Hepatocyte (in vitro differentiated cells): ENCODE data around the gene MAP3K4. TPM values are rescaled to one million over a fixed set of nuclear protein-coding genes. Genes with fewer than 3 reads are reported as not detected.

Experiments used
- DNase-seq: peaks from one replicate; pipeline ENCODE4 v3.0.0-alpha.2; 2016; ENCODE audit warnings: low spot score
- H2AFZ ChIP-seq: fragments of 200-600 bp; sonication (generic); 2 replicates; pipeline ENCODE4 v1.6.0; 2016; ENCODE audit warnings: antibody characterized with exemption, mild to moderate bottlenecking
- H3K27ac ChIP-seq: fragments of 200-600 bp; sonication (generic); 2 replicates; pipeline ENCODE4 v1.5.1; 2016; ENCODE audit warnings: mild to moderate bottlenecking
- H3K27me3 ChIP-seq: fragments of 200-600 bp; sonication (generic); 2 replicates; pipeline ENCODE4 v1.6.1; 2016
- H3K36me3 ChIP-seq: fragments of 200-600 bp; sonication (generic); replicated peaks from 2 replicates; pipeline ENCODE4 v1.5.1; 2016; ENCODE audit warnings: low read depth; ENCODE audit not compliant: insufficient read depth
- H3K4me1 ChIP-seq: fragments of 200-600 bp; sonication (generic); 2 replicates; pipeline ENCODE4 v1.5.1; 2016; ENCODE audit warnings: mild to moderate bottlenecking, moderate library complexity; ENCODE audit not compliant: insufficient read depth
- H3K4me2 ChIP-seq: fragments of 200-600 bp; sonication (generic); 2 replicates; pipeline ENCODE4 v1.6.0; 2016
- H3K4me3 ChIP-seq: fragments of 200-600 bp; sonication (generic); 2 replicates; pipeline ENCODE4 v1.5.1; 2016; ENCODE audit warnings: mild to moderate bottlenecking
- H3K79me2 ChIP-seq: fragments of 200-600 bp; sonication (generic); 2 replicates; pipeline ENCODE4 v1.6.0; 2017; ENCODE audit warnings: mild to moderate bottlenecking
- H3K9me2 ChIP-seq: fragments of 200-600 bp; sonication (generic); replicated peaks from 2 replicates; pipeline ENCODE4 v1.6.0; 2017; ENCODE audit warnings: mild to moderate bottlenecking; ENCODE audit not compliant: insufficient read depth
- H3K9me3 ChIP-seq: fragments of 200-600 bp; sonication (generic); 2 replicates; pipeline ENCODE4 v1.5.1; 2016; ENCODE audit warnings: low read depth, mild to moderate bottlenecking
- H4K20me1 ChIP-seq: fragments of 200-600 bp; sonication (generic); 2 replicates; pipeline ENCODE4 v1.6.0; 2016; ENCODE audit warnings: mild to moderate bottlenecking; ENCODE audit not compliant: insufficient read depth, poor library complexity, severe bottlenecking
- EZH2 ChIP-seq: fragments of 200-600 bp; sonication (generic); IDR thresholded peaks from 2 replicates; pipeline ENCODE4 v1.6.1; 2016; ENCODE audit warnings: antibody characterized with exemption, mild to moderate bottlenecking, borderline replicate concordance
- EZH2phosphoT487 ChIP-seq: fragments of 200-600 bp; sonication (generic); IDR thresholded peaks from one replicate; pipeline ENCODE4 v1.6.1; 2018; ENCODE audit warnings: antibody characterized with exemption, mild to moderate bottlenecking, low read depth, moderate library complexity; ENCODE audit not compliant: unreplicated experiment, severe bottlenecking
- WGBS: methylation state at CpG from one replicate; pipeline ENCODE4 v1.1.6; 2016; ENCODE audit warnings: low lambda C conversion rate; ENCODE audit errors: missing lambda C conversion rate; 5-methylcytosine and 5-hydroxymethylcytosine counted together
- polyA plus RNA-seq: library from polyadenylated mRNA; unstranded; fragments of >200 nt; fragmentation: Nextera tagmentation; extraction: Ambion mirVana; gene quantifications from 2 replicates; pipeline ENCODE4 v1.2.1, GENCODE V29; 2016
- total RNA-seq: library from RNA; depleted of rRNA; stranded (reverse); fragments of >200 nt; gene quantifications from 2 replicates; pipeline ENCODE4 v1.2.3, GENCODE V29; 2014
- TF ChIP-seq, protein P1 (sequence below): fragments of 200-600 bp; sonication (generic); IDR thresholded peaks from 2 replicates; pipeline ENCODE4 v1.5.1; 2016; ENCODE audit warnings: antibody characterized with exemption, mild to moderate bottlenecking; ENCODE audit not compliant: poor library complexity

The MAP3K4 gene
- total and polyA plus RNA-seq, 2 experiments from 2014 or later: 10.9 to 21.5 TPM

DNA sequence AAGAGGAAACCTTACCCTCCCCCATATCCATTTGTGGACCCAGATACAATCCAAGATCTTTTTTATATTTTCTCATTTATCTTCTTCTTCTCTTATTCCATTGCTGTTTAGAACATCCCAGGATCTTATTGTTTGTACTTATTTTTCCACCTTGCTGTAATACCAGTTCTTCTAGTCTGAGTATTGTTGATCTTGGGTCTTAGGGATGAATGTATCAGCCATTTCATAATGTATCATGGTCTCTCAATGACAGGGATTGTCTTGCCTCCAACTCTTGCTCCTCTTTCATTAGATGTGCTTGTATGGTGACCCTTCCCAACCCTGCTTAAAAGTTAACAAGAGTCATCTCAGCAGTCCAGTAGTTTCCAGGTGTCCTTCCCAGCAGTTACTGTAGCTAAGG lies 63.3 kb downstream of the MAP3K4 start:
- no peak for DNase-seq
- Histone ChIP-seq H3K79me2 (peaks cover 6% of the 10 kb centered on the region), H2AFZ (no peak overlapping the region), H3K9me2 (no peaks in the 10 kb centered on the region), H3K4me2 (no peak overlapping the region), H3K4me3 (no peak overlapping the region), H4K20me1 (no peaks in the 10 kb centered on the region), H3K4me1 (no peaks in the 10 kb centered on the region), H3K36me3 (no peaks in the 10 kb centered on the region), H3K9me3 (no peaks in the 10 kb centered on the region), H3K27me3 (no peaks in the 10 kb centered on the region), H3K27ac (no peak overlapping the region)
- no peak for TF ChIP-seq EZH2
- no peak for TF ChIP-seq EZH2phosphoT487
- TF ChIP-seq, protein P1, sequence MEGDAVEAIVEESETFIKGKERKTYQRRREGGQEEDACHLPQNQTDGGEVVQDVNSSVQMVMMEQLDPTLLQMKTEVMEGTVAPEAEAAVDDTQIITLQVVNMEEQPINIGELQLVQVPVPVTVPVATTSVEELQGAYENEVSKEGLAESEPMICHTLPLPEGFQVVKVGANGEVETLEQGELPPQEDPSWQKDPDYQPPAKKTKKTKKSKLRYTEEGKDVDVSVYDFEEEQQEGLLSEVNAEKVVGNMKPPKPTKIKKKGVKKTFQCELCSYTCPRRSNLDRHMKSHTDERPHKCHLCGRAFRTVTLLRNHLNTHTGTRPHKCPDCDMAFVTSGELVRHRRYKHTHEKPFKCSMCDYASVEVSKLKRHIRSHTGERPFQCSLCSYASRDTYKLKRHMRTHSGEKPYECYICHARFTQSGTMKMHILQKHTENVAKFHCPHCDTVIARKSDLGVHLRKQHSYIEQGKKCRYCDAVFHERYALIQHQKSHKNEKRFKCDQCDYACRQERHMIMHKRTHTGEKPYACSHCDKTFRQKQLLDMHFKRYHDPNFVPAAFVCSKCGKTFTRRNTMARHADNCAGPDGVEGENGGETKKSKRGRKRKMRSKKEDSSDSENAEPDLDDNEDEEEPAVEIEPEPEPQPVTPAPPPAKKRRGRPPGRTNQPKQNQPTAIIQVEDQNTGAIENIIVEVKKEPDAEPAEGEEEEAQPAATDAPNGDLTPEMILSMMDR: no peak

DNA sequence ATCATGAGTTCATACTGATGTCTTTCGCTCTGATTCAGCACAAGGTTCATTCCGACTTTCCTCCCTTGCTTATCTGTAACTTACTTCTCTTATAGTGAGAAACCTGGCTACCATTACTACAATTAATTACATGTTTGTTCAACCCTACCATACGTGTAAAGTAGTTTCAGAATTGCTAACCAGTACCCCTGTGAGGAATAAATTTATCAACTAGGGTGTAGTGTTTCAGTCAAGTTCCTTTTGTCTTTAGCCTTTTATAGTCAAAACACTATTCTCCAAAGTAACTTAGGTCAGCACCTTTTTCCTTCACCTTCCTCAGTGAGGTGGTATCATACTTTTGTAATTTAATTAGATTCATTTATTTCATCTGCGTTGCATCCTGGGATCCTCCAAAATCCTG lies 64.9 kb downstream of the MAP3K4 start:
- Histone ChIP-seq H3K4me2 (no peak overlapping the region), H3K4me1 (no peaks in the 10 kb centered on the region), H2AFZ (no peak overlapping the region), H3K9me2 (no peaks in the 10 kb centered on the region), H4K20me1 (no peaks in the 10 kb centered on the region), H3K36me3 (no peaks in the 10 kb centered on the region), H3K27me3 (no peaks in the 10 kb centered on the region), H3K4me3 (no peak overlapping the region), H3K9me3 (no peaks in the 10 kb centered on the region), H3K27ac (no peak overlapping the region), H3K79me2 (peaks cover 6% of the 10 kb centered on the region)
- no peak for DNase-seq
- WGBS: 95% methylated on average over 4 of the region's 4 CpGs
- TF ChIP-seq, protein P1: no peak
- TF ChIP-seq EZH2 (no peak), EZH2phosphoT487 (no peak)

DNA sequence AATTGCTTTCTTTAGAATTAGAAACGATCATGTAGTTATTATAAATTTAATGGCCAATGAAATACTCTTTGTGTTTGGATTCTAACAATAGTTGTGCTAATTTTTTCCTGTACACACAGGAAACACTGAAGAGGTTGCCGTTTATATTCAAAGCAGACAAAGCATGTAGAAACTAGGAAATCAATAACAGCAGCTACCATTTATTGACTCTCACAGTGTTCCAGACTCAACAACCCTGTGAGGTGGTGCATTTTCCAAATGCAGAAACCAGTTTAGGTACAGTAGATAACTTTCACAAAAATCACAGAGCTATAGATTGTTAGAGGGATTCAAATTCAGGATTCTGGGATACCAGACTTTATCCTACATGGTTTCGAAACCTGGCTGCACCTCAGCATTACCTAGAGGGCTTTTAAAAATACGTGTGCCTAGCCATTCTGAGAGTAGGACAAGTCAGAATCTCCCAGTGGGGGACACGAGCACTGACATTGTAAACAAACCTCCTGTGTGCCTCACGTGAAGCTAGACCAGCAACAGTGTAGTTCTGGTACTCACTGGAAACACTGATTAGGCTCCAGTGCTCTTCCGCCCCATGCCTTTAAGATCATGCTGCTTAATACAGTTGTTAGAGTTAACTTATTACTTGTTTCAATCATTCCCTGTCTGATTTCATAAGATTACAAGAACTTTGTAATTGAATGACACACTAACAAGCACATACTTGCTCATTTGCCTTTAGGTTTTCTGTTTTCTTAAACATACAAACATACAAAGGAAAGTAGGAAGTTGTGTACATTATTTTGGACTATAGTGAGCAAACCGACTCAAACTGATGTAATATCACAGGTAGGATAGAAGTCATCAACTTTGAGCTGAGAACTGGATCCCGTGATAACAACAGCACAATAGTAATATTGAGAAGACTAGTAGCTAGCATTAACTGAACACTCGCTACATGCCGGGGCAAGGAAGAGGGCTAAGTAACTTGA lies 65.8 kb downstream of the MAP3K4 start:
- no peaks in the 10 kb centered on the region for H4K20me1 ChIP-seq
- no peaks in the 10 kb centered on the region for H3K9me2 ChIP-seq
- TF ChIP-seq EZH2phosphoT487 (no peak), EZH2 (no peak)
- TF ChIP-seq, protein P1: no peak
- no peak overlapping the region for H3K27ac ChIP-seq
- 76% methylated on average over 11 of the region's 11 CpGs for WGBS
- no peak for DNase-seq
- no peaks in the 10 kb centered on the region for H3K4me1 ChIP-seq
- no peak overlapping the region for H3K4me3 ChIP-seq
- H3K36me3 ChIP-seq: no peaks in the 10 kb centered on the region
- H3K27me3 ChIP-seq: no peaks in the 10 kb centered on the region
- no peaks in the 10 kb centered on the region for H3K9me3 ChIP-seq
- no peak overlapping the region for H2AFZ ChIP-seq
- peaks cover 9% of the 10 kb centered on the region for H3K79me2 ChIP-seq
- H3K4me2 ChIP-seq: no peak overlapping the region
